ENCODE data around the gene CREBBP. TPM values are rescaled to one million over a fixed set of nuclear protein-coding genes. Genes with fewer than 3 reads are reported as not detected.
"Not testable (repeated sequence)": the region's sequence is repeated elsewhere in the genome, so short reads cannot be mapped to it uniquely, and the experiment has no call there.

CREBBP gene
- total RNA-seq, 4 donors from 2014 or later, result 76.3 to 152 (median 105) TPM

DNA sequence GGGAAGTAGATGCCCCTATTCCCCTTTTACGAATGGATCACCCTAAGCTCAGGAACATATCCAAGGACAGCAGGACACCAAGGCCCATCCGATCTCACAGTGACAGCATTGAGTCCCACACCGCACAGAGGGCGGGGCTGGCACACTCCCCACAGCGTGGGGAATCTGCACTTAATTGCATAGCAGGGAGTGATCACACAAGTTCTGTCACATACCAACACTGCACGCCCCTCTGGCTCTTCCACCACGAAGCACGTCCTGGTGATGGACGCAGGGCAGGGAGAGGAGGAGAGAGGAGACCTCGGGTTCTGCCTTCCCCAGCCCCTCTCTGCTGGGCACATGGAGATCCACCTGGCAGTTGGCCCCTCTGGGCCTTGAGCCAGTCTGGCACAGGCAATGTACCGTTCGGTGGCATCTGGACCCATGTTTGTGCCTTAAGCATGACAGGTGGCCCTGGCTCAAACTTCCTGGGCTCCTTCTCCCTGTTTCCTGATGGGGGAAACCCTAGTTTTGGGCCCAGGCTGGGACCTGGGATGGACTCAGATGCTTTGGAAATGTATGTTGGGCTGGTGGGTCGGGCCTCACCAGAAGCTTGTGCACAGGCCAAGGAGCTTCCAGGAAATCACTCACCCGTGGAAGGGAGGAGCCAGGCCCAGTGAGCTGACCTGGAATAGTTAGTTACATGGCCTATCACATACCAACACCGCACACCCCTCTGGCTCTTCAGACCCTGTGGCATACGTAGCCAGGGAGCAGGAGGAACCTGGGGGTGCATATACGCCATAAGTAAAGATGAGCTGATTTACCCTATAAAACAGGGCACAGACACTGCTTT is 35.1 kb upstream of the CREBBP start:
- H3K36me3 ChIP-seq, result no peaks in the 10 kb centered on the region
- H3K9me3 ChIP-seq, result no peaks in the 10 kb centered on the region
- H3K4me1 ChIP-seq, result no peaks in the 10 kb centered on the region
- WGBS, result 68% methylated on average over 9 of the region's 17 CpGs
- TF ChIP-seq, protein P1, sequence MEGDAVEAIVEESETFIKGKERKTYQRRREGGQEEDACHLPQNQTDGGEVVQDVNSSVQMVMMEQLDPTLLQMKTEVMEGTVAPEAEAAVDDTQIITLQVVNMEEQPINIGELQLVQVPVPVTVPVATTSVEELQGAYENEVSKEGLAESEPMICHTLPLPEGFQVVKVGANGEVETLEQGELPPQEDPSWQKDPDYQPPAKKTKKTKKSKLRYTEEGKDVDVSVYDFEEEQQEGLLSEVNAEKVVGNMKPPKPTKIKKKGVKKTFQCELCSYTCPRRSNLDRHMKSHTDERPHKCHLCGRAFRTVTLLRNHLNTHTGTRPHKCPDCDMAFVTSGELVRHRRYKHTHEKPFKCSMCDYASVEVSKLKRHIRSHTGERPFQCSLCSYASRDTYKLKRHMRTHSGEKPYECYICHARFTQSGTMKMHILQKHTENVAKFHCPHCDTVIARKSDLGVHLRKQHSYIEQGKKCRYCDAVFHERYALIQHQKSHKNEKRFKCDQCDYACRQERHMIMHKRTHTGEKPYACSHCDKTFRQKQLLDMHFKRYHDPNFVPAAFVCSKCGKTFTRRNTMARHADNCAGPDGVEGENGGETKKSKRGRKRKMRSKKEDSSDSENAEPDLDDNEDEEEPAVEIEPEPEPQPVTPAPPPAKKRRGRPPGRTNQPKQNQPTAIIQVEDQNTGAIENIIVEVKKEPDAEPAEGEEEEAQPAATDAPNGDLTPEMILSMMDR (IDR thresholded peaks at IDR 0.05), result no peak
- TF ChIP-seq POLR2AphosphoS5 (IDR thresholded peaks at IDR 0.05), result no peak
- no peak for TF ChIP-seq EP300 (IDR thresholded peaks at IDR 0.05)
- TF ChIP-seq POLR2A (IDR thresholded peaks at IDR 0.05), result no peak
- no peak overlapping the region for H3K27ac ChIP-seq
- H3K4me3 ChIP-seq, result no peak overlapping the region
- DNase-seq (ENCODE audit: low spot score in 2 of 2), result no peak
- H3K27me3 ChIP-seq, result peaks cover 3% of the 10 kb centered on the region

GRCh38 chr16:3912897-3913296 is 32.4 kb upstream of the CREBBP start:
- Histone ChIP-seq H3K4me3 (no peak overlapping the region), H3K27ac (no peak overlapping the region), H3K36me3 (no peaks in the 10 kb centered on the region), H3K9me3 (no peaks in the 10 kb centered on the region), H3K4me1 (no peaks in the 10 kb centered on the region), H3K27me3 (no peaks in the 10 kb centered on the region)
- 81% methylated on average over 6 of the region's 6 CpGs for WGBS
- no peak for DNase-seq (ENCODE audit: low spot score in 2 of 2)
- TF ChIP-seq, protein P1 (IDR thresholded peaks at IDR 0.05), result no peak
- TF ChIP-seq POLR2A (IDR thresholded peaks at IDR 0.05) (no peak), EP300 (IDR thresholded peaks at IDR 0.05) (no peak), POLR2AphosphoS5 (IDR thresholded peaks at IDR 0.05) (no peak)

- Histone ChIP-seq H3K27ac (no peak overlapping the region), H3K4me3 (no peak overlapping the region), H3K36me3 (no peaks in the 10 kb centered on the region), H3K27me3 (no peaks in the 10 kb centered on the region), H3K4me1 (no peaks in the 10 kb centered on the region), H3K9me3 (no peaks in the 10 kb centered on the region)
- DNase-seq (ENCODE audit: low spot score in 2 of 2), result no peak
- TF ChIP-seq POLR2AphosphoS5 (IDR thresholded peaks at IDR 0.05), result no peak
- WGBS, result 97% methylated on average over 7 of the region's 12 CpGs
Observed at GRCh38 chr16:3912373-3912772, 31.9 kb upstream of the CREBBP start.

DNA sequence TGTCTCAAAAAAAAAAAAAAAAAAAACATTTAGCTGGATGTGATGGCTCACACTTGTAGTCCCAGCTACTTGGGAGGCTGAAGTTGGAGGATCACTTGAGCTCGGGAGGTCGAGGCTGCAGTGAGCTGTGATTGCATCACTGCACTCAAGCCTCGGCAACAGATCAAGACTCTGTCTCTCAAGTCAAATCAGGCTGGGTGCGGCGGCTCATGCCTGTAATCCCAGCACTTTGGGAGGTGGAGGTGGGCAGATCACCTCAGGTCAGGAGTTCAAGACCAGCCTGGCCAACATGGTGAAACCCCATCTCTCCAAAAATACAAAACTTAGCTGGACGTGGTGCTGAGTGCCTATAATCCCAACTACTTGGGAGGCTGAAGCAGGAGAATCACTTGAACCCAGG is 31.2 kb upstream of the CREBBP start:
- not testable (repeated sequence) for H3K27ac ChIP-seq; H3K4me3 ChIP-seq; H3K9me3 ChIP-seq; H3K36me3 ChIP-seq; H3K27me3 ChIP-seq; DNase-seq (ENCODE audit: low spot score in 2 of 2); H3K4me1 ChIP-seq
- WGBS, result 94% methylated on average over 3 of the region's 6 CpGs

- WGBS, result 82% methylated on average over 17 of the region's 18 CpGs
- Histone ChIP-seq H3K9me3 (no peaks in the 10 kb centered on the region), H3K36me3 (no peaks in the 10 kb centered on the region), H3K27ac (no peak overlapping the region), H3K4me1 (no peaks in the 10 kb centered on the region), H3K27me3 (no peaks in the 10 kb centered on the region), H3K4me3 (no peak overlapping the region)
- TF ChIP-seq POLR2AphosphoS5 (IDR thresholded peaks at IDR 0.05), result no peak
- no peak for TF ChIP-seq EP300 (IDR thresholded peaks at IDR 0.05)
- peak in 1 of 2 donors; percentile 69 for DNase-seq (ENCODE audit: low spot score in 2 of 2)
Observed at GRCh38 chr16:3909791-3910583, 29.5 kb upstream of the CREBBP start.

GRCh38 chr16:3908951-3909437 is 28.5 kb upstream of the CREBBP start:
- no peak overlapping the region for H3K4me3 ChIP-seq
- no peaks in the 10 kb centered on the region for H3K4me1 ChIP-seq
- WGBS, result 90% methylated on average over 17 of the region's 17 CpGs
- H3K27me3 ChIP-seq, result no peaks in the 10 kb centered on the region
- no peaks in the 10 kb centered on the region for H3K36me3 ChIP-seq
- H3K9me3 ChIP-seq, result no peaks in the 10 kb centered on the region
- H3K27ac ChIP-seq, result no peak overlapping the region
- no peak for TF ChIP-seq EP300 (IDR thresholded peaks at IDR 0.05)
- TF ChIP-seq POLR2A (IDR thresholded peaks at IDR 0.05), result no peak
- no peak for TF ChIP-seq POLR2AphosphoS5 (IDR thresholded peaks at IDR 0.05)
- TF ChIP-seq, protein P1 (IDR thresholded peaks at IDR 0.05), result no peak
- DNase-seq (ENCODE audit: low spot score in 2 of 2), result peak in 1 of 2 donors; percentile 61

Measured in suprapubic skin (tissue), 4 donors.